Kidney epithelial cell (primary cell): ENCODE measurements around the gene XPO1. TPM values are rescaled to one million over a fixed set of nuclear protein-coding genes. Genes with fewer than 3 reads are reported as not detected.
A peak's percentile ranks its signal among the peaks of the same experiment; 100 is the strongest.
"Not testable (repeated sequence)": the region's sequence is repeated elsewhere in the genome, so short reads cannot be mapped to it uniquely, and the experiment has no call there.

Experiments used
- DNase-seq: peaks from one replicate; pipeline ENCODE4 v3.0.0-alpha.2; 2010; ENCODE audit warnings: low read depth
- H3K27me3 ChIP-seq: 2 replicates; pipeline ENCODE4 v1.6.0; 2011; ENCODE audit warnings: low read length; ENCODE audit not compliant: control insufficient read depth, insufficient read depth
- H3K36me3 ChIP-seq: 2 replicates; pipeline ENCODE4 v1.5.1; 2011; ENCODE audit warnings: low read length; ENCODE audit not compliant: control insufficient read depth, insufficient read depth
- H3K4me3 ChIP-seq: 2 replicates; pipeline ENCODE4 v1.5.1; 2011; ENCODE audit warnings: low read depth, mild to moderate bottlenecking, control low read depth, low read length
- total RNA-seq: library from RNA; depleted of rRNA; stranded (reverse); fragments of >200 nt; gene quantifications from 2 replicates; pipeline ENCODE4 v1.2.3, GENCODE V29; 2015
- TF ChIP-seq, protein P1 (sequence below): IDR thresholded peaks from 2 replicates; pipeline ENCODE4 v1.5.1; 2011; ENCODE audit warnings: mild to moderate bottlenecking, moderate library complexity, low read length, control low read depth, inconsistent platforms; ENCODE audit not compliant: insufficient read depth, poor library complexity, severe bottlenecking

Gene XPO1, protein sequence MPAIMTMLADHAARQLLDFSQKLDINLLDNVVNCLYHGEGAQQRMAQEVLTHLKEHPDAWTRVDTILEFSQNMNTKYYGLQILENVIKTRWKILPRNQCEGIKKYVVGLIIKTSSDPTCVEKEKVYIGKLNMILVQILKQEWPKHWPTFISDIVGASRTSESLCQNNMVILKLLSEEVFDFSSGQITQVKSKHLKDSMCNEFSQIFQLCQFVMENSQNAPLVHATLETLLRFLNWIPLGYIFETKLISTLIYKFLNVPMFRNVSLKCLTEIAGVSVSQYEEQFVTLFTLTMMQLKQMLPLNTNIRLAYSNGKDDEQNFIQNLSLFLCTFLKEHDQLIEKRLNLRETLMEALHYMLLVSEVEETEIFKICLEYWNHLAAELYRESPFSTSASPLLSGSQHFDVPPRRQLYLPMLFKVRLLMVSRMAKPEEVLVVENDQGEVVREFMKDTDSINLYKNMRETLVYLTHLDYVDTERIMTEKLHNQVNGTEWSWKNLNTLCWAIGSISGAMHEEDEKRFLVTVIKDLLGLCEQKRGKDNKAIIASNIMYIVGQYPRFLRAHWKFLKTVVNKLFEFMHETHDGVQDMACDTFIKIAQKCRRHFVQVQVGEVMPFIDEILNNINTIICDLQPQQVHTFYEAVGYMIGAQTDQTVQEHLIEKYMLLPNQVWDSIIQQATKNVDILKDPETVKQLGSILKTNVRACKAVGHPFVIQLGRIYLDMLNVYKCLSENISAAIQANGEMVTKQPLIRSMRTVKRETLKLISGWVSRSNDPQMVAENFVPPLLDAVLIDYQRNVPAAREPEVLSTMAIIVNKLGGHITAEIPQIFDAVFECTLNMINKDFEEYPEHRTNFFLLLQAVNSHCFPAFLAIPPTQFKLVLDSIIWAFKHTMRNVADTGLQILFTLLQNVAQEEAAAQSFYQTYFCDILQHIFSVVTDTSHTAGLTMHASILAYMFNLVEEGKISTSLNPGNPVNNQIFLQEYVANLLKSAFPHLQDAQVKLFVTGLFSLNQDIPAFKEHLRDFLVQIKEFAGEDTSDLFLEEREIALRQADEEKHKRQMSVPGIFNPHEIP (N-terminal part only)
- total RNA-seq, result 81.5 and 93.2 TPM in 2 replicates

DNA sequence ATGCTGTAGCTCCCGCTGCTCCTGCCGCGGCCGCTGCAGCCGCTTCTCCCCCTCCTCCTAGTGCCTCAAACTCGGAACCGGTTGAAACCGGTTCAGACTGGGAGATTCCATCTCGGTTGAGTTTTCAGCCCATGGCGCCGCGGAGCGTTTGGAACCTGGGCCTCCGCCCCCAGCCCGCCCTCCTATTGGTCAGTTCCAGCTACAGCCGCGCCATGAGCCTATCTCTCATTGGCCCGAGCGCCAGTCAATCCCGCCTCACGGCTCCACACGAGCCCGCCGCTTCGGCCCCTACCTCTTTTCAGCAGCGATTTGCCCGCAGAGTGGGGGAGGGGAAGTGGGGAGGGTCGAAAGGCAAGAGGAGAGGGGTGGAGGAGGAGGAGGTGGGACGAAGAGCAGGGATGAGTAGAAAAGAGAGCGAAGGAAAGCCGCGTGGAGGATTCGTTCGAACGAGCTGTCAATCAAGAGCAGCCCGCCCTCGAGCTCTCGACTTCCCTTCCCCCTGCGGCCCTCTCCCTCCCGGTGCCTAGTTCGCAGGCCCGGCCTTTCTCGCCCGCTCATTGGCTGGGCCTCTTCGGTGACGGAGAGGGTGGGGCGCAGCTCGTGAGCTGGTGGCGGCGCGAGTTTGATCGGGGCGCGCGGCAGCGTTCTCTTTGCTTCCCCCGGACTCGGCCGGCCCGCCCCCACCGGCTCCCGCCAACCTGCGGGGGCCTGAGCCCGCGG is at the start of gene XPO1:
XPO1 (minus strand) TSS at position 157 of the 720 bp plus-strand sequence. CDS start 4,459 bp downstream, outside the sequence.
- TF ChIP-seq, protein P1, sequence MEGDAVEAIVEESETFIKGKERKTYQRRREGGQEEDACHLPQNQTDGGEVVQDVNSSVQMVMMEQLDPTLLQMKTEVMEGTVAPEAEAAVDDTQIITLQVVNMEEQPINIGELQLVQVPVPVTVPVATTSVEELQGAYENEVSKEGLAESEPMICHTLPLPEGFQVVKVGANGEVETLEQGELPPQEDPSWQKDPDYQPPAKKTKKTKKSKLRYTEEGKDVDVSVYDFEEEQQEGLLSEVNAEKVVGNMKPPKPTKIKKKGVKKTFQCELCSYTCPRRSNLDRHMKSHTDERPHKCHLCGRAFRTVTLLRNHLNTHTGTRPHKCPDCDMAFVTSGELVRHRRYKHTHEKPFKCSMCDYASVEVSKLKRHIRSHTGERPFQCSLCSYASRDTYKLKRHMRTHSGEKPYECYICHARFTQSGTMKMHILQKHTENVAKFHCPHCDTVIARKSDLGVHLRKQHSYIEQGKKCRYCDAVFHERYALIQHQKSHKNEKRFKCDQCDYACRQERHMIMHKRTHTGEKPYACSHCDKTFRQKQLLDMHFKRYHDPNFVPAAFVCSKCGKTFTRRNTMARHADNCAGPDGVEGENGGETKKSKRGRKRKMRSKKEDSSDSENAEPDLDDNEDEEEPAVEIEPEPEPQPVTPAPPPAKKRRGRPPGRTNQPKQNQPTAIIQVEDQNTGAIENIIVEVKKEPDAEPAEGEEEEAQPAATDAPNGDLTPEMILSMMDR, result no peak
- peak within 1 kb of the TSS; percentile 96 for H3K4me3 ChIP-seq
- H3K27me3 ChIP-seq, result no peaks in the 10 kb centered on the region
- no peaks in the 10 kb centered on the region for H3K36me3 ChIP-seq
- DNase-seq, result peak; percentile 91

DNA sequence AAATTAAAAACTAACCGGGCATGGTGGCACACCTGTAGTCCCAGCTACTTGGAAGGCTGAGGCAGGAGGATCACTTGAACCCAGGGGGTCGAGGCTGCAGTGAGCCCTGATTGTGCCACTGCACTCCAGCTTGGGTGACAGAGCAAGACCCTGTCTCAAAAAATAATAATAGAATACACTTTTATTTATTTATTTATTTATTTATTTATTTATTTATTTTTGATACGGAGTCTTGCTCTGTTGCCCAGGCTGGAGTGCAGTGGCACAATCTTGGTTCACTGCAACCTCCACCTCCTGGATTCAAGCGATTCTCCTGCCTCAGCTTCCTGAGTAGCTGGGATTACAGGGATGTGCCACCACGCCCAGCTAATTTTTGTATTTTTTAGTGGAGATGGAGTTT is 48.8 kb upstream of the XPO1 start:
- not testable (repeated sequence) for H3K27me3 ChIP-seq, DNase-seq, H3K36me3 ChIP-seq, H3K4me3 ChIP-seq

DNA sequence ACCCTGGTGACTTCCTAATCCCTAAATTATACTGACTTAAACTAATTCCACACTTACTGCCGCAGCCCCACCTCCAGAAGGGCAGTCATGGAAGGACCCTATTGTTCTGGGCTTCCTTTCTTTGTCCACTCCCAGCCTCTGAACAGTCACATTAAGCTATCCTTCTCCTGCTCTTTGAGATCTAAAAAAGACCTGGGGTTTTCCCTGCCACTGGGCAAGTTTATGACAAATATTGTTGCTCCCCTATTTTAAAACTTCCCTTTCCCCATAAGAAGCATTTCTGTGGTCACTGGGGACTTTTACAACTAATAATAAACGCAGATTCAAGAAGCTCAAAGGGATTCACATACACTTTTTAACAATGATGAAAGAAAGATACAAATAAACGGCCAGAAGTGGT is 47.2 kb upstream of the XPO1 start:
- DNase-seq, result no peak
- H3K36me3 ChIP-seq, result no peaks in the 10 kb centered on the region
- no peaks in the 10 kb centered on the region for H3K27me3 ChIP-seq
- TF ChIP-seq, protein P1, result no peak
- no peak overlapping the region for H3K4me3 ChIP-seq

DNA sequence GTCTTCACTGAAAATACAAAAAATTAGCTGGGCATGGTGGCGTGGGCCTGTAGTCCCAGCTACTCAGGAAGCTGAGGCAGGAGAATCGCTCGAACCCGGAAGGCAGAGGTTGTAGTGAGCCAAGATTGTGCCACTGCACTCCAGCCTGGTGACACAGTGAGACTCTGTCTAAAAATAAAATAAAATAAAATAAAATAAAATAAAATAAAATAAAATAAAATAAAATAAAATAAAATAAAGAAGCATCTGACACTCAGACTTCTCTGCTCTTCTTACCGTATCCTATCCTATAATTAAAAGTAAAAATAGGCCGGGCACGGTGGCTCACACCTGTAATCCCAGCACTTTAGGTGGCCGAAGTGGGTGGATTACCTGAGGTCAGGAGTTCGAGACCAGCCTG is 46.2 kb upstream of the XPO1 start:
- H3K4me3 ChIP-seq, result not testable (repeated sequence)

DNA sequence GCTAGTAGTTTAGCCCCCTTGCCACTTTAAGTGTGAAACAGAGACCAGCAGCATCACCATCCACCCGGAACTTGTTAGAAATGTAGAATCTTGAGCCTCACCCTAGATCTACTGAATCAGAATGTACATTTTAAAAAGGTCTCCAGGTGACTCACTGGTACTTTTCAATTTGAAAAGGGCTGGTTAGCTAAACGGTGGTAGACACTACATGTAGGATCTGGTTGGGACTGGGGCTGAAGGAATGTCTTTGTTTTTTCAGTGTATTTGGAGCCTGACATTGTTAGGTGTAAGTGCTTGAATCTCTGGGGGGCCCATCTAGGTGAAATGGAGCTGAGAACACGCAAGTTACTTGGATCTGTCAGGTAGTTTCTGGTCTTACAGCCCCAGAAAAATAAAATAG is 44.0 kb upstream of the XPO1 start:
- Histone ChIP-seq H3K27me3 (no peaks in the 10 kb centered on the region), H3K4me3 (no peak overlapping the region), H3K36me3 (no peaks in the 10 kb centered on the region)
- TF ChIP-seq, protein P1, result no peak
- no peak for DNase-seq

More for the DNA sequence above, 46.2 kb upstream of the XPO1 start:
- H3K36me3 ChIP-seq, H3K27me3 ChIP-seq, DNase-seq: not testable (repeated sequence)

DNA sequence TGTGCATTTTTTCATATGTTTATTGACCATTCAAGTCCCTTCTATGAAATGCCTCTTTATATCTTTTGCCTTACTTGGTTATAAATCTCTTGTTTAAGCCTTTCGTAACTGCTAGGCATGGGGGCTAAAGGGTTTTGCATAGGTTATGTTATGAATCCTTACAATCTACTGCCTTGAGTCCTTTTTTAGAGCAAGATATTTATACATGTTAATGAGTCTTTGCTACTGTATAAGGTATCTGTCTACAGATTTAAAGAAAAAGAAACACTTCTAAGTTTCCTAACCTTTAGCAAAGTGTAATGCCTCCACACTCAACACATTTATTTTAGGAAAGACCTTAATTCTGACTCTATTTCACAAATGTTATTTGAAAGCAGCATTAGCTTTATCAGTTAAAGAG is 43.6 kb upstream of the XPO1 start:
- Histone ChIP-seq H3K27me3 (no peaks in the 10 kb centered on the region), H3K4me3 (no peak overlapping the region), H3K36me3 (no peaks in the 10 kb centered on the region)
- no peak for DNase-seq
- TF ChIP-seq, protein P1, result no peak
